ENCODE results near the gene THOP1.

DNA sequence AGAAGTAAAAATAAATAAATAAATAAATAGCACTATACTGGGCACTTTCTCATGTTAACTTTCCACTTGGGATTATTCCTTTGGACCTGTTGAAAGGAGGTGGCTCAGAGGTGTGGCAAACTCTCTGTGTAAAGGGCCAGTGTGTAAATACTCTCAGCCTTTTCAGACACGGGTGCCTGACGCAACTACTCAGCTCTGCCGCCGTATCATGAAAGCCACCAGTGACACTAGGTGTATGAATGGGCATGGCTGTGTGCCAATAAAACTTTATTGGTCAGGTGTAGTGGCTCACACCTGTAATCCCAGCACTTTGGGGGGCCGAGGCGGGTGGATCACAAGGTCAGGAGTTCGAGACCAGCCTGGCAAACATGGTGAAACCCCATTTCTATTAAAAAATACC is 25.3 kb upstream of the THOP1 start:
- TF ChIP-seq, protein P1, sequence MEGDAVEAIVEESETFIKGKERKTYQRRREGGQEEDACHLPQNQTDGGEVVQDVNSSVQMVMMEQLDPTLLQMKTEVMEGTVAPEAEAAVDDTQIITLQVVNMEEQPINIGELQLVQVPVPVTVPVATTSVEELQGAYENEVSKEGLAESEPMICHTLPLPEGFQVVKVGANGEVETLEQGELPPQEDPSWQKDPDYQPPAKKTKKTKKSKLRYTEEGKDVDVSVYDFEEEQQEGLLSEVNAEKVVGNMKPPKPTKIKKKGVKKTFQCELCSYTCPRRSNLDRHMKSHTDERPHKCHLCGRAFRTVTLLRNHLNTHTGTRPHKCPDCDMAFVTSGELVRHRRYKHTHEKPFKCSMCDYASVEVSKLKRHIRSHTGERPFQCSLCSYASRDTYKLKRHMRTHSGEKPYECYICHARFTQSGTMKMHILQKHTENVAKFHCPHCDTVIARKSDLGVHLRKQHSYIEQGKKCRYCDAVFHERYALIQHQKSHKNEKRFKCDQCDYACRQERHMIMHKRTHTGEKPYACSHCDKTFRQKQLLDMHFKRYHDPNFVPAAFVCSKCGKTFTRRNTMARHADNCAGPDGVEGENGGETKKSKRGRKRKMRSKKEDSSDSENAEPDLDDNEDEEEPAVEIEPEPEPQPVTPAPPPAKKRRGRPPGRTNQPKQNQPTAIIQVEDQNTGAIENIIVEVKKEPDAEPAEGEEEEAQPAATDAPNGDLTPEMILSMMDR (IDR thresholded peaks at IDR 0.05), result no peak
- no peak for TF ChIP-seq POLR2AphosphoS5 (IDR thresholded peaks at IDR 0.05)
- TF ChIP-seq POLR2A (IDR thresholded peaks at IDR 0.05), result no peak
- no peak for TF ChIP-seq EP300 (IDR thresholded peaks at IDR 0.05)
